ENCODE measurements around the gene ZFR.

DNA sequence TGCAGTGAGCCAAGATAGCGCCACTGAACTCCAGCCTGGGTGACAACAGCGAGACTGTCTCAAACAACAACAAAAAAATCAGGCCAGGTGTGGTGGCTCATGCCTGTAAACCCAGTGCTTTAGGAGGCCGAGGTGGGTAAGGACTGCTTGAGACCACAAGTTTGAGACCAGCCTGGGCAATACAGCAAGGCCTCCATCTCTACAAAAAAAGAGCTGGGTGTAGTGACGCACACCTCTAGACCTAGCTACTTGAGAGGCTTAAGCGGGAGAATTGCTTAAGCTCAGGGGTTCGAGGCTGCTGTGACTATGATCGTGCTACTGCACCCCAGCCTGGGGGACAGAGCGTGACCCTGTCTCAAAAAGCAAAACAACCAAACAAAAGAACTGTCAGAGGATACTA, 91.9 kb downstream of the ZFR start:
- no peak for TF ChIP-seq CTCF (IDR thresholded peaks at IDR 0.05; ENCODE audit: low read depth, low read length)
- TF ChIP-seq POLR2A (IDR thresholded peaks at IDR 0.05; ENCODE audit: extremely low read depth, insufficient read length), result no peak
- TF ChIP-seq, protein P1, sequence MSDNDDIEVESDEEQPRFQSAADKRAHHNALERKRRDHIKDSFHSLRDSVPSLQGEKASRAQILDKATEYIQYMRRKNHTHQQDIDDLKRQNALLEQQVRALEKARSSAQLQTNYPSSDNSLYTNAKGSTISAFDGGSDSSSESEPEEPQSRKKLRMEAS (IDR thresholded peaks at IDR 0.05; ENCODE audit: low read depth, low read length), result no peak
- no peak for TF ChIP-seq MYC (IDR thresholded peaks at IDR 0.05; ENCODE audit: low read depth, low read length)

All from NB4 (cell line).